NT2/D1 (cell line): ENCODE results near the gene REPS2.
"Not testable (repeated sequence)": the region's sequence is repeated elsewhere in the genome, so short reads cannot be mapped to it uniquely, and the experiment has no call there.

Source experiments
- SUZ12 ChIP-seq: IDR thresholded peaks from 2 replicates; pipeline ENCODE4 v1.6.1; 2011; ENCODE audit not compliant: insufficient read length, insufficient read depth; ENCODE audit errors: extremely low read depth
- YY1 ChIP-seq: IDR thresholded peaks from 2 replicates; pipeline ENCODE4 v1.6.1; 2011; ENCODE audit not compliant: insufficient read length, insufficient read depth
- ZNF274 ChIP-seq: IDR thresholded peaks from 2 replicates; pipeline ENCODE4 v1.6.1; 2011; ENCODE audit warnings: mild to moderate bottlenecking, low read depth, low read length

- TF ChIP-seq YY1, SUZ12, ZNF274: not testable (repeated sequence)
Measured at GRCh38 chrX:16964976-16965375, 18.5 kb downstream of the REPS2 start.
